Endothelial cell (in vitro differentiated cells): ENCODE measurements around the gene PRPF31. TPM values are rescaled to one million over a fixed set of nuclear protein-coding genes. Genes with fewer than 3 reads are reported as not detected.

Source experiments
- DNase-seq: peaks from one replicate; pipeline ENCODE4 v3.0.0; 2021; ENCODE audit warnings: low spot score
- H3K27ac Mint-ChIP-seq: one replicate; pipeline ENCODE4 v1.8.0; 2021; ENCODE audit warnings: mixed read lengths, inconsistent platforms; ENCODE audit not compliant: unreplicated experiment
- H3K27me3 Mint-ChIP-seq: one replicate; pipeline ENCODE4 v1.8.0; 2021; ENCODE audit warnings: mild to moderate bottlenecking, moderate library complexity, mixed read lengths, inconsistent platforms; ENCODE audit not compliant: unreplicated experiment
- H3K36me3 Mint-ChIP-seq: one replicate; pipeline ENCODE4 v1.8.0; 2021; ENCODE audit warnings: mild to moderate bottlenecking, low read depth, mixed read lengths, inconsistent platforms; ENCODE audit not compliant: unreplicated experiment
- H3K4me1 Mint-ChIP-seq: one replicate; pipeline ENCODE4 v1.8.0; 2021; ENCODE audit warnings: mild to moderate bottlenecking, mixed read lengths, inconsistent platforms; ENCODE audit not compliant: unreplicated experiment
- H3K4me3 Mint-ChIP-seq: one replicate; pipeline ENCODE4 v1.8.0; 2021; ENCODE audit warnings: mild to moderate bottlenecking, mixed read lengths, inconsistent platforms; ENCODE audit not compliant: unreplicated experiment
- H3K9me3 Mint-ChIP-seq: one replicate; pipeline ENCODE4 v1.8.0; 2021; ENCODE audit warnings: mixed read lengths, inconsistent platforms; ENCODE audit not compliant: unreplicated experiment
- CTCF ChIP-seq: fragments of 200-600 bp; sonication (generic); IDR thresholded peaks from one replicate; pipeline ENCODE4 v1.5.0; 2021; ENCODE audit warnings: antibody characterized with exemption; ENCODE audit not compliant: unreplicated experiment
- total RNA-seq: library from RNA; stranded (reverse); fragmentation: NEBNext Ultra II Directional; extraction: Animal tissue kit (Norgen Biotek cat#: 25700); gene quantifications from one replicate; pipeline ENCODE4 v1.2.1, GENCODE V29; 2021; ENCODE audit not compliant: unreplicated experiment

Gene PRPF31
- total RNA-seq, 1 donor from 2014 or later = 71.7 TPM

DNA sequence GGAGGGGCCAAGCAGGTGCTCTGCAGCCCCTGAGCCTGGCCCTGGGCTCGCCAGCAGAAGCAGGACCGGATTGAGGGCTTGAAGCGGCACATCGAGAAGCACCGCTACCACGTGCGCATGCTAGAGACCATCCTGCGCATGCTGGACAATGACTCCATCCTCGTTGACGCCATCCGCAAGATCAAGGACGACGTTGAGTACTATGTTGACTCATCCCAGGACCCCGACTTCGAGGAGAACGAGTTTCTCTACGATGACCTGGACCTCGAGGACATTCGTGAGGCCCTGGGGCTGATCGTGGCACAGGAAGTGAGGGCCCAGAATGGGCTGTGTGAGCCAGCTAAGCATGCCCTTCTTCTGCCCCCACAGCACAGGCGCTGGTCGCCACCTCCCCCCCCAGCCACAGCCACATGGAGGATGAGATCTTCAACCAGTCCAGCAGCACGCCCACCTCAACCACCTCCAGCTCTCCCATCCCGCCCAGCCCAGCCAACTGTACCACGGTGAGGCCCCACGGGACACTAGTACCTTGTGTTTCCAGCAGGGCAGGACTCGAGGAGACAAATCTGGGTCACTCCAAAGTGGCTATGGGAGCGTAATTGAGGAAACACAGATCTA, 30.1 kb downstream of the PRPF31 start:
- DNase-seq = no peak
- peaks cover 12% of the 10 kb centered on the region for H3K4me1 Mint-ChIP-seq
- H3K36me3 Mint-ChIP-seq = peaks cover 75% of the 10 kb centered on the region
- H3K27me3 Mint-ChIP-seq = peaks cover 5% of the 10 kb centered on the region
- no peaks in the 10 kb centered on the region for H3K9me3 Mint-ChIP-seq
- no peak overlapping the region for H3K4me3 Mint-ChIP-seq
- no peak overlapping the region for H3K27ac Mint-ChIP-seq
- TF ChIP-seq CTCF = no peak

DNA sequence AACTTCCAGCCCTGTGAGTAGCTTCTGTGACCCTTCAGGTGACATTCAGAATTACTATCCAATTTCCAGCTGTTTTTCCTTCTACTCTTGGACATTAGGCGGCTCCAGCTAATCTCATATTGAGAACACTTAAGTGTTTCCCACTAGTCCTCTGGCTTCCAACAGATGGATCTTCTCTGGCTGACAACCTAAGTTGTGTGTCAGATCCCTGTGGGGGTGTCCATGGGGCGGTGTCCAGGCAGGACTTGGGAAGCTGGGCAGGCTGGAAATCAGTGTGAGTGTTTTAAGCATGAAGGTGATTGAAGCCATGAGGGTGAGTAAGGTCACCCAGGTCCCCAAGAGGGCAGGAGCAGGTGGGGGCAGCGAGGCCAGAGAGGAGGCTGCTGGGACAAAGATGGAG, 32.1 kb downstream of the PRPF31 start:
- Mint-ChIP-seq H3K27ac (peak overlapping the region; percentile 83), H3K9me3 (no peaks in the 10 kb centered on the region), H3K27me3 (peaks cover 7% of the 10 kb centered on the region), H3K4me1 (peaks cover 13% of the 10 kb centered on the region), H3K4me3 (peak overlapping the region; percentile 73), H3K36me3 (peaks cover 70% of the 10 kb centered on the region)
- no peak for DNase-seq
- no peak for TF ChIP-seq CTCF

GRCh38 chr19:54148158-54148557, 32.6 kb downstream of the PRPF31 start:
- H3K9me3 Mint-ChIP-seq = no peaks in the 10 kb centered on the region
- peaks cover 13% of the 10 kb centered on the region for H3K4me1 Mint-ChIP-seq
- H3K4me3 Mint-ChIP-seq = no peak overlapping the region
- H3K27me3 Mint-ChIP-seq = peaks cover 7% of the 10 kb centered on the region
- H3K27ac Mint-ChIP-seq = no peak overlapping the region
- TF ChIP-seq CTCF = no peak
- peaks cover 66% of the 10 kb centered on the region for H3K36me3 Mint-ChIP-seq
- DNase-seq = no peak

- peak overlapping the region; percentile 94 for H3K27ac Mint-ChIP-seq
- H3K4me1 Mint-ChIP-seq = peaks cover 16% of the 10 kb centered on the region
- H3K9me3 Mint-ChIP-seq = no peaks in the 10 kb centered on the region
- DNase-seq = no peak
- peaks cover 8% of the 10 kb centered on the region for H3K27me3 Mint-ChIP-seq
- H3K4me3 Mint-ChIP-seq = peak overlapping the region; percentile 70
- peaks cover 59% of the 10 kb centered on the region for H3K36me3 Mint-ChIP-seq
- no peak for TF ChIP-seq CTCF
Measured at GRCh38 chr19:54149021-54149812, 33.7 kb downstream of the PRPF31 start.

DNA sequence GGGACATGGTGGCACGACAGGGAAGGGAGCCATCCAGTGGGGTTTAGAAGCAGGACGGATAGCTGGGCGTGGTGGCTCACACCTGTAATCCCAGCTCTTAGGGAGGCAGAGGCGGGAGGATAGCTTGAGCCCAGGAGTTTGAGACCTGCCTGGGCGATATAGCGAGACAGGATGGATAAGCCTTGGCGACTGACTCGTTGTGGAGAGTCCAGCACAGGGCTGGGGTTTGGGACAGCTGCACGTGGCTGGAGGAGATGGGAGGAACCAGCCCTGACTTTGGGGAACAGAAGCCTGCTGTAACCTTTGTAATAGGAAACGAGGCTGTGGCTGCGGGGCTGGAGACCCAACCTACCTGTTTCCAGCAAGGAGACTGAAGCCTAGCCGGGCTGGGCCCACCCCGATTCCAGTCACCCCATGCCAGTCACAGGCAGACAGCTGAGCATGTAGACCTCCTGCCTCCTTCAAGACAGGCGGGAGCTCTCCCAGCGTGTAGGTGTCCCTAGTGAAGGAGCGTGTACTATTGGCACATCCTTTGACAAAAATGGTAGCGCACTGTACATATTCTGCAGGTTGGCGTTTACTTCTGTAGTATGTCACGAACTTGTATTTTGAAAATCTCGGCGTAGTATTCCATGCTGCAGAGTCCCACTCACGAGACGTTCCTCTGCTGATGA, 35.9 kb downstream of the PRPF31 start:
- H3K36me3 Mint-ChIP-seq = peaks cover 47% of the 10 kb centered on the region
- no peaks in the 10 kb centered on the region for H3K9me3 Mint-ChIP-seq
- peaks cover 19% of the 10 kb centered on the region for H3K4me1 Mint-ChIP-seq
- DNase-seq = no peak
- peak overlapping the region; percentile 19 for H3K27ac Mint-ChIP-seq
- H3K27me3 Mint-ChIP-seq = peaks cover 8% of the 10 kb centered on the region
- TF ChIP-seq CTCF = no peak
- H3K4me3 Mint-ChIP-seq = peak overlapping the region; percentile 70
